H9 (cell line): ENCODE measurements around the gene KIF13A. TPM values are rescaled to one million over a fixed set of nuclear protein-coding genes. Genes with fewer than 3 reads are reported as not detected.

Experiments used
- DNase-seq: peaks from one replicate; pipeline ENCODE4 v3.0.0-alpha.2; 2017
- H2AFZ ChIP-seq: one replicate; pipeline ENCODE4 v1.6.1; 2013; ENCODE audit warnings: mild to moderate bottlenecking, low read length, control low read depth, moderate library complexity
- H2AK5ac ChIP-seq: 2 replicates; pipeline ENCODE4 v1.6.1; 2013; ENCODE audit warnings: low read length, control low read depth, mixed read lengths; ENCODE audit not compliant: insufficient read length
- H2BK120ac ChIP-seq: one replicate; pipeline ENCODE4 v1.6.1; 2013; ENCODE audit warnings: low read depth, mild to moderate bottlenecking, low read length, control low read depth, inconsistent platforms; ENCODE audit not compliant: poor library complexity, severe bottlenecking
- H2BK12ac ChIP-seq: 2 replicates; pipeline ENCODE4 v1.6.1; 2013; ENCODE audit warnings: low read length, control low read depth, mixed read lengths, low read depth; ENCODE audit not compliant: insufficient read length
- H2BK15ac ChIP-seq: 2 replicates; pipeline ENCODE4 v1.6.1; 2013; ENCODE audit warnings: low read depth, low read length, control low read depth
- H2BK20ac ChIP-seq: one replicate; pipeline ENCODE4 v1.6.1; 2013; ENCODE audit warnings: low read depth, mild to moderate bottlenecking, low read length, control low read depth, inconsistent platforms; ENCODE audit not compliant: poor library complexity, severe bottlenecking
- H2BK5ac ChIP-seq: 2 replicates; pipeline ENCODE4 v1.6.1; 2013; ENCODE audit warnings: low read length, control low read depth, mixed read lengths; ENCODE audit not compliant: insufficient read length
- H3K14ac ChIP-seq: 2 replicates; pipeline ENCODE4 v1.6.1; 2013; ENCODE audit warnings: low read length, control low read depth; ENCODE audit not compliant: insufficient read depth
- H3K18ac ChIP-seq: 2 replicates; pipeline ENCODE4 v1.6.1; 2013; ENCODE audit warnings: low read depth, mild to moderate bottlenecking, mixed read lengths, low read length, control low read depth; ENCODE audit not compliant: insufficient read length
- H3K23ac ChIP-seq: 2 replicates; pipeline ENCODE4 v1.6.1; 2013; ENCODE audit warnings: low read length, control low read depth, mixed read lengths, low read depth; ENCODE audit not compliant: insufficient read length
- H3K23me2 ChIP-seq: 2 replicates; pipeline ENCODE4 v1.6.1; 2013; ENCODE audit warnings: low read depth, mild to moderate bottlenecking, mixed read lengths, low read length, control low read depth; ENCODE audit not compliant: insufficient read length, poor library complexity, severe bottlenecking
- H3K27ac ChIP-seq: 2 replicates; pipeline ENCODE4 v1.5.1; 2013; ENCODE audit warnings: low read length, control low read depth, mixed read lengths, low read depth; ENCODE audit not compliant: insufficient read length
- H3K27me3 ChIP-seq: 2 replicates; pipeline ENCODE4 v1.6.1; 2013; ENCODE audit warnings: low read length, control low read depth, inconsistent platforms; ENCODE audit not compliant: insufficient read depth
- H3K4ac ChIP-seq: 2 replicates; pipeline ENCODE4 v1.6.1; 2013; ENCODE audit warnings: low read depth, mild to moderate bottlenecking, control low read depth, inconsistent platforms, low read length, moderate library complexity
- H3K4me1 ChIP-seq: 2 replicates; pipeline ENCODE4 v1.6.1; 2013; ENCODE audit warnings: low read length, control low read depth, inconsistent platforms; ENCODE audit not compliant: insufficient read depth
- H3K4me2 ChIP-seq: 2 replicates; pipeline ENCODE4 v1.6.1; 2013; ENCODE audit warnings: low read length, control low read depth, mixed read lengths; ENCODE audit not compliant: insufficient read length, insufficient read depth
- H3K56ac ChIP-seq: 2 replicates; pipeline ENCODE4 v1.6.1; 2013; ENCODE audit warnings: low read depth, mild to moderate bottlenecking, mixed read lengths, low read length, control low read depth; ENCODE audit not compliant: insufficient read length
- H3K79me1 ChIP-seq: 2 replicates; pipeline ENCODE4 v1.6.1; 2013; ENCODE audit warnings: low read depth, mild to moderate bottlenecking, moderate library complexity, low read length, control low read depth, inconsistent platforms; ENCODE audit not compliant: insufficient read depth, poor library complexity, severe bottlenecking
- H3K79me2 ChIP-seq: 2 replicates; pipeline ENCODE4 v1.6.1; 2013; ENCODE audit warnings: low read length, control low read depth, inconsistent platforms; ENCODE audit not compliant: insufficient read depth
- H3K9ac ChIP-seq: 2 replicates; pipeline ENCODE4 v1.6.1; 2013; ENCODE audit warnings: low read length, control low read depth, mixed read lengths; ENCODE audit not compliant: insufficient read length; ENCODE audit errors: extremely low read depth
- H3K9me3 ChIP-seq: one replicate; pipeline ENCODE4 v1.6.1; 2013; ENCODE audit warnings: low read depth, low read length, inconsistent platforms; ENCODE audit not compliant: control insufficient read depth
- H3T11ph ChIP-seq: one replicate; pipeline ENCODE4 v1.6.1; 2013; ENCODE audit warnings: mild to moderate bottlenecking, low read length, control low read depth, inconsistent platforms
- H4K20me1 ChIP-seq: one replicate; pipeline ENCODE4 v1.6.1; 2013; ENCODE audit not compliant: control insufficient read depth, insufficient read length, insufficient read depth
- H4K5ac ChIP-seq: 2 replicates; pipeline ENCODE4 v1.6.1; 2013; ENCODE audit warnings: low read depth, mild to moderate bottlenecking, mixed read lengths, low read length, control low read depth; ENCODE audit not compliant: insufficient read length
- H4K8ac ChIP-seq: replicated peaks from 2 replicates; pipeline ENCODE4 v1.6.1; 2013; ENCODE audit warnings: low read length, control low read depth, mixed read lengths, low read depth; ENCODE audit not compliant: insufficient read length
- H4K91ac ChIP-seq: 2 replicates; pipeline ENCODE4 v1.6.1; 2013; ENCODE audit warnings: low read depth, mild to moderate bottlenecking, moderate library complexity, mixed read lengths, low read length, control low read depth; ENCODE audit not compliant: insufficient read length
- H3K27ac Mint-ChIP-seq, 3 experiments: 2 replicates in 2 of 3; 3 replicates in 1 of 3; pipeline ENCODE4 v1.8.0; 2020 to 2021; ENCODE audit warnings: mixed read lengths in 3 of 3, mild to moderate bottlenecking in 1 of 3, moderate library complexity in 1 of 3
- H3K27me3 Mint-ChIP-seq: 2 replicates; pipeline ENCODE4 v1.8.0; 2021; ENCODE audit warnings: low read depth, mild to moderate bottlenecking, moderate library complexity, mixed read lengths
- H3K36me3 Mint-ChIP-seq, 3 experiments: 2 replicates in 2 of 3; 3 replicates in 1 of 3; pipeline ENCODE4 v1.8.0; 2020 to 2021; ENCODE audit warnings: low read depth in 3 of 3, mixed read lengths in 3 of 3; ENCODE audit not compliant: insufficient read depth in 1 of 3
- H3K4me1 Mint-ChIP-seq, 2 experiments: 2 replicates each; pipeline ENCODE4 v1.8.0; 2020; ENCODE audit warnings: mixed read lengths in 2 of 2
- H3K4me3 Mint-ChIP-seq, 2 experiments: 2 replicates in 1 of 2; 3 replicates in 1 of 2; pipeline ENCODE4 v1.8.0; 2020 to 2021; ENCODE audit warnings: mild to moderate bottlenecking in 2 of 2, mixed read lengths in 2 of 2, moderate library complexity in 1 of 2
- H3K9me3 Mint-ChIP-seq, 2 experiments: 2 replicates in 1 of 2; 3 replicates in 1 of 2; pipeline ENCODE4 v1.8.0; 2020; ENCODE audit warnings: mild to moderate bottlenecking in 2 of 2, mixed read lengths in 2 of 2, moderate library complexity in 1 of 2
- CTCF ChIP-seq: fragments of 200-600 bp; sonication (generic); conservative IDR thresholded peaks from 3 replicates; pipeline ENCODE4 v1.8.0; 2021; ENCODE audit warnings: antibody characterized with exemption, mild to moderate bottlenecking
- total RNA-seq: library from RNA; stranded (reverse); gene quantifications from 2 replicates; pipeline ENCODE4 v1.2.1, GENCODE V29; 2021

KIF13A gene
- total RNA-seq, 1 experiment from 2014 or later = 38.2 TPM

GRCh38 chr6:17826301-17826700 lies 161.1 kb downstream of the KIF13A start:
- H3K36me3 Mint-ChIP-seq = peaks cover 24 to 65% (median 59%) of the 10 kb centered on the region in 3 experiments; a peak in 6 of 7 replicates
- H4K5ac ChIP-seq = no peak overlapping the region
- no peak overlapping the region for H2BK12ac ChIP-seq
- no peak overlapping the region for H3K9ac ChIP-seq
- H2AFZ ChIP-seq = no peak overlapping the region
- TF ChIP-seq CTCF = no peak
- H4K8ac ChIP-seq = no peak overlapping the region
- H2BK120ac ChIP-seq = no peak overlapping the region
- no peak overlapping the region for H3K4ac ChIP-seq
- DNase-seq = no peak
- H3K27me3 Mint-ChIP-seq = no peaks in the 10 kb centered on the region
- H3K4me3 Mint-ChIP-seq = no peak overlapping the region
- H3K27me3 ChIP-seq = no peaks in the 10 kb centered on the region
- H2BK15ac ChIP-seq = no peak overlapping the region
- H3K23me2 ChIP-seq = no peaks in the 10 kb centered on the region
- H3K14ac ChIP-seq = no peak overlapping the region
- no peaks in the 10 kb centered on the region for H3K4me1 ChIP-seq
- H3K9me3 ChIP-seq = no peaks in the 10 kb centered on the region
- no peaks in the 10 kb centered on the region for H3K4me1 Mint-ChIP-seq
- no peaks in the 10 kb centered on the region for H3K9me3 Mint-ChIP-seq
- no peak overlapping the region for H3T11ph ChIP-seq
- no peak overlapping the region for H2BK20ac ChIP-seq
- H3K23ac ChIP-seq = no peak overlapping the region
- H3K27ac Mint-ChIP-seq = no peak overlapping the region
- H2AK5ac ChIP-seq = no peak overlapping the region
- H4K91ac ChIP-seq = no peak overlapping the region
- H3K79me1 ChIP-seq = no peaks in the 10 kb centered on the region
- no peaks in the 10 kb centered on the region for H4K20me1 ChIP-seq
- H2BK5ac ChIP-seq = no peak overlapping the region
- H3K27ac ChIP-seq = no peak overlapping the region
- no peak overlapping the region for H3K18ac ChIP-seq
- H3K79me2 ChIP-seq = no peaks in the 10 kb centered on the region
- no peak overlapping the region for H3K4me2 ChIP-seq
- no peak overlapping the region for H3K56ac ChIP-seq
